Smooth muscle cell (in vitro differentiated cells): ENCODE measurements around the gene COL15A1. TPM values are rescaled to one million over a fixed set of nuclear protein-coding genes. Genes with fewer than 3 reads are reported as not detected.

Source experiments
- DNase-seq: peaks from one replicate; lab custom pipeline; 2025; ENCODE audit not compliant: unreplicated experiment; lab: John Stamatoyannopoulos, UW
- H2AFZ ChIP-seq: fragments of 200-600 bp; sonication (generic); 2 replicates; pipeline ENCODE4 v1.6.0; 2016; ENCODE audit warnings: antibody characterized with exemption, low read depth, mild to moderate bottlenecking
- H3F3A ChIP-seq: fragments of 200-600 bp; sonication (generic); 2 replicates; pipeline ENCODE4 v1.6.0; 2017; ENCODE audit warnings: antibody characterized with exemption, low read depth
- H3K27ac ChIP-seq: fragments of 200-600 bp; sonication (generic); 2 replicates; pipeline ENCODE4 v1.5.1; 2016; ENCODE audit warnings: low read depth, mild to moderate bottlenecking
- H3K27me3 ChIP-seq: fragments of 200-600 bp; sonication (generic); 2 replicates; pipeline ENCODE4 v1.6.1; 2016; ENCODE audit warnings: low read depth, mild to moderate bottlenecking
- H3K36me3 ChIP-seq: fragments of 200-600 bp; sonication (generic); 2 replicates; pipeline ENCODE4 v1.5.1; 2016; ENCODE audit warnings: low read depth
- H3K4me1 ChIP-seq: fragments of 200-600 bp; sonication (generic); 2 replicates; pipeline ENCODE4 v1.5.1; 2016; ENCODE audit warnings: low read depth
- H3K4me2 ChIP-seq: fragments of 200-600 bp; sonication (generic); 2 replicates; pipeline ENCODE4 v1.6.0; 2016; ENCODE audit warnings: mild to moderate bottlenecking
- H3K4me3 ChIP-seq: fragments of 200-600 bp; sonication (generic); 2 replicates; pipeline ENCODE4 v1.5.1; 2016; ENCODE audit warnings: mild to moderate bottlenecking
- H3K79me2 ChIP-seq: fragments of 200-600 bp; sonication (generic); 2 replicates; pipeline ENCODE4 v1.6.0; 2016; ENCODE audit warnings: low read depth, mild to moderate bottlenecking
- H3K9ac ChIP-seq: fragments of 200-600 bp; sonication (generic); 2 replicates; pipeline ENCODE4 v1.6.0; 2016; ENCODE audit warnings: low read depth
- H3K9me3 ChIP-seq: fragments of 200-600 bp; sonication (generic); replicated peaks from 2 replicates; pipeline ENCODE4 v1.5.1; 2016; ENCODE audit warnings: low read depth
- H4K20me1 ChIP-seq: fragments of 200-600 bp; sonication (generic); 2 replicates; pipeline ENCODE4 v1.6.0; 2016; ENCODE audit warnings: low read depth
- CTCF ChIP-seq: fragments of 200-600 bp; sonication (generic); IDR thresholded peaks from 2 replicates; pipeline ENCODE4 v1.5.1; 2017; ENCODE audit warnings: borderline replicate concordance, mild to moderate bottlenecking, antibody characterized with exemption; ENCODE audit not compliant: insufficient read depth, poor library complexity, severe bottlenecking
- whole genome bisulfite sequencing: methylation state at CpG from one replicate; pipeline ENCODE4 v1.1.7; 2016; ENCODE audit warnings: low lambda C conversion rate; 5-methylcytosine and 5-hydroxymethylcytosine counted together
- polyA plus RNA-seq: library from polyadenylated mRNA; unstranded; fragments of >200 nt; fragmentation: Nextera tagmentation; extraction: Ambion mirVana; gene quantifications from 2 replicates; pipeline ENCODE4 v1.2.1, GENCODE V29; 2016
- total RNA-seq: library from RNA; depleted of rRNA; stranded (reverse); fragments of >200 nt; gene quantifications from 2 replicates; pipeline ENCODE4 v1.2.3, GENCODE V29; 2014

The COL15A1 gene
- total and polyA plus RNA-seq, 2 experiments from 2014 or later, result 222 to 293 TPM

- TF ChIP-seq CTCF, result no peak
- Histone ChIP-seq H3K27me3 (no peaks in the 10 kb centered on the region), H3K4me1 (peaks cover 10% of the 10 kb centered on the region), H4K20me1 (peaks cover 6% of the 10 kb centered on the region), H3K4me2 (no peak overlapping the region), H3K9me3 (no peaks in the 10 kb centered on the region), H3K36me3 (no peaks in the 10 kb centered on the region), H3K27ac (no peak overlapping the region), H3F3A (peaks cover 8% of the 10 kb centered on the region), H3K9ac (no peak overlapping the region), H3K4me3 (no peak overlapping the region), H2AFZ (no peak overlapping the region), H3K79me2 (peaks cover 78% of the 10 kb centered on the region)
- no peak for DNase-seq
- WGBS, result 88% methylated on average over 7 of the region's 7 CpGs
Measured at GRCh38 chr9:98964911-98965336, 21.2 kb downstream of the COL15A1 start.

GRCh38 chr9:98966676-98967075 lies 23.0 kb downstream of the COL15A1 start:
- Histone ChIP-seq H4K20me1 (peaks cover 6% of the 10 kb centered on the region), H3K4me1 (peaks cover 9% of the 10 kb centered on the region), H3K27me3 (no peaks in the 10 kb centered on the region), H3K9me3 (no peaks in the 10 kb centered on the region), H3K27ac (no peak overlapping the region), H3K36me3 (no peaks in the 10 kb centered on the region), H3K4me3 (no peak overlapping the region), H3K4me2 (no peak overlapping the region), H2AFZ (no peak overlapping the region), H3F3A (peaks cover 8% of the 10 kb centered on the region), H3K9ac (no peak overlapping the region), H3K79me2 (peaks cover 61% of the 10 kb centered on the region)
- no peak for DNase-seq
- WGBS, result 90% methylated on average over 4 of the region's 4 CpGs
- no peak for TF ChIP-seq CTCF

- WGBS, result 90% methylated on average over 4 of the region's 4 CpGs
Measured at GRCh38 chr9:98967257-98967656, 23.6 kb downstream of the COL15A1 start.

More at GRCh38 chr9:98967257-98967656, 23.6 kb downstream of the COL15A1 start:
- no peaks in the 10 kb centered on the region for H3K36me3 ChIP-seq
- peaks cover 4% of the 10 kb centered on the region for H3F3A ChIP-seq
- H3K4me1 ChIP-seq, result peaks cover 10% of the 10 kb centered on the region
- H3K4me2 ChIP-seq, result no peak overlapping the region
- no peaks in the 10 kb centered on the region for H3K9me3 ChIP-seq
- no peak overlapping the region for H2AFZ ChIP-seq
- H3K27me3 ChIP-seq, result no peaks in the 10 kb centered on the region
- no peak overlapping the region for H3K9ac ChIP-seq
- no peak for TF ChIP-seq CTCF
- no peak for DNase-seq
- no peak overlapping the region for H3K4me3 ChIP-seq
- no peak overlapping the region for H3K27ac ChIP-seq
- H3K79me2 ChIP-seq, result peaks cover 56% of the 10 kb centered on the region
- H4K20me1 ChIP-seq, result peaks cover 6% of the 10 kb centered on the region
